Neural crest cell (in vitro differentiated cells): ENCODE results near the gene PERP. TPM values are rescaled to one million over a fixed set of nuclear protein-coding genes. Genes with fewer than 3 reads are reported as not detected.
"Not testable (repeated sequence)": the region's sequence is repeated elsewhere in the genome, so short reads cannot be mapped to it uniquely, and the experiment has no call there.

Experiments
- DNase-seq: peaks from one replicate; pipeline ENCODE4 v3.0.0; 2021; ENCODE audit warnings: low read depth, mixed read lengths, low spot score
- H3K27ac Mint-ChIP-seq: one replicate; pipeline ENCODE4 v1.8.0; 2021; ENCODE audit warnings: mild to moderate bottlenecking, mixed read lengths; ENCODE audit not compliant: unreplicated experiment
- H3K27me3 Mint-ChIP-seq: 2 replicates; pipeline ENCODE4 v1.8.0; 2021; ENCODE audit warnings: low read depth, mild to moderate bottlenecking, mixed read lengths
- H3K36me3 Mint-ChIP-seq: 2 replicates; pipeline ENCODE4 v1.8.0; 2021; ENCODE audit warnings: low read depth, mild to moderate bottlenecking, mixed read lengths
- H3K4me1 Mint-ChIP-seq: 2 replicates; pipeline ENCODE4 v1.8.0; 2021; ENCODE audit warnings: mixed read lengths
- H3K4me3 Mint-ChIP-seq: one replicate; pipeline ENCODE4 v1.8.0; 2021; ENCODE audit warnings: mild to moderate bottlenecking, mixed read lengths
- H3K9me3 Mint-ChIP-seq: 2 replicates; pipeline ENCODE4 v1.8.0; 2021; ENCODE audit warnings: mixed read lengths
- CTCF ChIP-seq: fragments of 200-600 bp; sonication (generic); conservative IDR thresholded peaks from 2 replicates; pipeline ENCODE4 v1.5.0; 2021; ENCODE audit warnings: antibody characterized with exemption, mild to moderate bottlenecking
- total RNA-seq: library from RNA; stranded (reverse); gene quantifications from 2 replicates; pipeline ENCODE4 v1.2.1, GENCODE V29; 2021

PERP gene
- total RNA-seq, 1 donor from 2014 or later: 3.3 TPM

GRCh38 chr6:138087593-138088325 lies 19.5 kb downstream of the PERP start:
- Mint-ChIP-seq H3K4me1 (no peaks in the 10 kb centered on the region), H3K27me3 (peaks cover 7% of the 10 kb centered on the region), H3K36me3 (no peaks in the 10 kb centered on the region), H3K9me3 (no peaks in the 10 kb centered on the region), H3K27ac (no peak overlapping the region), H3K4me3 (no peak overlapping the region)
- no peak for TF ChIP-seq CTCF
- no peak for DNase-seq

- TF ChIP-seq CTCF: no peak
- Mint-ChIP-seq H3K9me3 (no peaks in the 10 kb centered on the region), H3K4me3 (no peak overlapping the region), H3K36me3 (no peaks in the 10 kb centered on the region), H3K27me3 (peaks cover 7% of the 10 kb centered on the region), H3K27ac (no peak overlapping the region), H3K4me1 (no peaks in the 10 kb centered on the region)
- no peak for DNase-seq
Measured at GRCh38 chr6:138086573-138087196, 20.5 kb downstream of the PERP start.

- Mint-ChIP-seq H3K9me3 (no peaks in the 10 kb centered on the region), H3K27me3 (peaks cover 7% of the 10 kb centered on the region), H3K4me1 (no peaks in the 10 kb centered on the region), H3K27ac (no peak overlapping the region), H3K4me3 (no peak overlapping the region), H3K36me3 (no peaks in the 10 kb centered on the region)
- no peak for TF ChIP-seq CTCF
- no peak for DNase-seq
Measured at GRCh38 chr6:138085839-138086222, 21.4 kb downstream of the PERP start.

- H3K27me3 Mint-ChIP-seq: peaks cover 7% of the 10 kb centered on the region
- no peaks in the 10 kb centered on the region for H3K9me3 Mint-ChIP-seq
- H3K4me1 Mint-ChIP-seq: no peaks in the 10 kb centered on the region
- H3K4me3 Mint-ChIP-seq: no peak overlapping the region
- no peak for DNase-seq
- no peak overlapping the region for H3K27ac Mint-ChIP-seq
- no peaks in the 10 kb centered on the region for H3K36me3 Mint-ChIP-seq
- TF ChIP-seq CTCF: no peak
Measured at GRCh38 chr6:138084904-138085838, 22.0 kb downstream of the PERP start.

- no peaks in the 10 kb centered on the region for H3K36me3 Mint-ChIP-seq
- H3K27me3 Mint-ChIP-seq: peaks cover 3% of the 10 kb centered on the region
- no peak for TF ChIP-seq CTCF
- no peaks in the 10 kb centered on the region for H3K4me1 Mint-ChIP-seq
- peaks cover 4% of the 10 kb centered on the region for H3K9me3 Mint-ChIP-seq
- no peak overlapping the region for H3K4me3 Mint-ChIP-seq
- DNase-seq: no peak
- H3K27ac Mint-ChIP-seq: no peak overlapping the region
Measured at GRCh38 chr6:138082232-138082631, 25.0 kb downstream of the PERP start.

- H3K4me1 Mint-ChIP-seq, H3K36me3 Mint-ChIP-seq, DNase-seq, H3K27me3 Mint-ChIP-seq, H3K4me3 Mint-ChIP-seq, H3K9me3 Mint-ChIP-seq, H3K27ac Mint-ChIP-seq: not testable (repeated sequence)
Measured at GRCh38 chr6:138079556-138079955, 27.7 kb downstream of the PERP start.
